ENCODE measurements around the gene TUFT1. TPM values are rescaled to one million over a fixed set of nuclear protein-coding genes. Genes with fewer than 3 reads are reported as not detected.

TUFT1 gene
- total and polyA plus RNA-seq, 9 of the 15 experiments (the other 6 are each of a cell fraction or from before 2014, with no cell fraction given), result 0.54 to 2.0 (median 1.7) TPM

DNA sequence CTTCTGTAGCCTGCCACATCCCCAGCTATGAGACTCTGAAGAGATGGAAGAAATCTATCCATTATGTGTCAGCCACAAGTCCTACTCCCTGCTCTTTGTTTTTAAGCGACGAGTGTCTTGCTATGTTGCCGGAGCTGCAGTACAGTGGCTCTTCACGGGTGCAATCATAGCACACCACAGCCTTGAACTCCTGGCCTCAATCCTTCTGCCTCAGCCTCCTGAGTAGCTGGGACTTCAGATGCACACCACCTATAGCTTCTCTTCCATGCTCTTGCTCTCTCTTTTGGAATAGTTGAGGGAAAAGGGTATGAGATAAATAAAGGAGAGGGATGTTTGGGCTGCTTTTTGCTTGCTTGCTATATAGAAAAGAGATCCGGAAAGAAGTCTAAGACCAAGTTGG lies 1.6 kb downstream of the TUFT1 start:
- ChIA-PET CTCF (ENCODE audit: low intra/inter-chr PET ratio) (no interaction called here), POLR2A (interaction anchor here (0.7 to 3.4 kb wide), 9 partner anchors 8 to 233 kb away, joined by 3 to 39 read pairs (median 4); no protein-coding TSS in a partner anchor)
- no TSS peak for BruUV-seq (replicated peaks)
- no peak overlapping the region for H3K9ac ChIP-seq (ENCODE audit: insufficient read depth in 1 of 2, low read depth in 2 of 2, low read length in 2 of 2)
- no peaks in the 10 kb centered on the region for H3K79me2 ChIP-seq (ENCODE audit: control insufficient read depth, insufficient read depth, low read length)
- no peaks in the 10 kb centered on the region for H3K9me3 ChIP-seq (replicated peaks; ENCODE audit: control insufficient read depth, insufficient read depth, low read depth, low read length)
- 25% methylated on average over 5 of the region's 5 CpGs for WGBS (ENCODE audit: insufficient coverage, low coverage, missing lambda C conversion rate)
- H3K4me1 ChIP-seq (replicated peaks in 1 of 2; ENCODE audit: control insufficient read depth in 2 of 2, insufficient read depth in 2 of 2, low read length in 2 of 2), result peaks cover 5 to 14% of the 10 kb centered on the region in 2 experiments; a peak in 4 of 5 replicates
- no peak overlapping the region for H3K4me2 ChIP-seq (ENCODE audit: insufficient read depth, low read length)
- no peaks in the 10 kb centered on the region for H3K36me3 ChIP-seq (ENCODE audit: control insufficient read depth, insufficient read depth, low read length)
- no peaks in the 10 kb centered on the region; the same call in 1 of the 2 replicates for H4K20me1 ChIP-seq (replicated peaks; ENCODE audit: control insufficient read depth, insufficient read depth, low read length)
- DNase-seq (ENCODE audit: extremely low read depth in 1 of 4, low spot score in 3 of 4) (no peak), FAIRE-seq (no peak), ATAC-seq (no peak)
- H3K9me1 ChIP-seq (ENCODE audit: control insufficient read depth, insufficient read depth, low read length), result no peaks in the 10 kb centered on the region
- in situ Hi-C loops (cut with MboI) (no loop called here), intact Hi-C loops (cut with micrococcal nuclease) (loop anchor here (5.0 kb wide), 1 partner anchor 36 kb away; no protein-coding TSS in a partner anchor)
- H3K4me3 ChIP-seq, result no peak overlapping the region
- peaks cover 2 to 5% of the 10 kb centered on the region in 2 experiments; a peak in 2 of 5 replicates for H3K27me3 ChIP-seq (ENCODE audit: control insufficient read depth in 2 of 2, insufficient read depth in 2 of 2, low read length in 2 of 2)
- H2AFZ ChIP-seq (ENCODE audit: low read depth, low read length), result no peak overlapping the region
- no peak overlapping the region for H3K27ac ChIP-seq (ENCODE audit: extremely low read depth, low read depth, low read length)
- TF ChIP-seq CBFA2T2 (conservative IDR thresholded peaks at IDR 0.05) (no peak), PHF20 (IDR thresholded peaks at IDR 0.05; ENCODE audit: partially characterized antibody) (no peak), ZNF165 (CRISPR knock-in tag; IDR thresholded peaks at IDR 0.05; ENCODE audit: borderline replicate concordance) (no peak), ETV5 (CRISPR knock-in tag; IDR thresholded peaks at IDR 0.05; ENCODE audit: low read depth) (no peak), RAD51 (IDR thresholded peaks at IDR 0.05; ENCODE audit: borderline replicate concordance, low read depth) (no peak), NFXL1 (CRISPR knock-in tag; IDR thresholded peaks at IDR 0.05) (no peak), PTBP1 (IDR thresholded peaks at IDR 0.05; ENCODE audit: low read depth, low read length) (no peak), HNRNPK (IDR thresholded peaks at IDR 0.05; ENCODE audit: low read depth, low read length, poor library complexity, severe bottlenecking) (no peak), KLF10 (CRISPR knock-in tag; IDR thresholded peaks at IDR 0.05) (no peak)
- TF ChIP-seq, protein P1, sequence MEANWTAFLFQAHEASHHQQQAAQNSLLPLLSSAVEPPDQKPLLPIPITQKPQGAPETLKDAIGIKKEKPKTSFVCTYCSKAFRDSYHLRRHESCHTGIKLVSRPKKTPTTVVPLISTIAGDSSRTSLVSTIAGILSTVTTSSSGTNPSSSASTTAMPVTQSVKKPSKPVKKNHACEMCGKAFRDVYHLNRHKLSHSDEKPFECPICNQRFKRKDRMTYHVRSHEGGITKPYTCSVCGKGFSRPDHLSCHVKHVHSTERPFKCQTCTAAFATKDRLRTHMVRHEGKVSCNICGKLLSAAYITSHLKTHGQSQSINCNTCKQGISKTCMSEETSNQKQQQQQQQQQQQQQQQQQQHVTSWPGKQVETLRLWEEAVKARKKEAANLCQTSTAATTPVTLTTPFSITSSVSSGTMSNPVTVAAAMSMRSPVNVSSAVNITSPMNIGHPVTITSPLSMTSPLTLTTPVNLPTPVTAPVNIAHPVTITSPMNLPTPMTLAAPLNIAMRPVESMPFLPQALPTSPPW (CRISPR knock-in tag; IDR thresholded peaks at IDR 0.05), result no peak
- TF ChIP-seq, protein P2, sequence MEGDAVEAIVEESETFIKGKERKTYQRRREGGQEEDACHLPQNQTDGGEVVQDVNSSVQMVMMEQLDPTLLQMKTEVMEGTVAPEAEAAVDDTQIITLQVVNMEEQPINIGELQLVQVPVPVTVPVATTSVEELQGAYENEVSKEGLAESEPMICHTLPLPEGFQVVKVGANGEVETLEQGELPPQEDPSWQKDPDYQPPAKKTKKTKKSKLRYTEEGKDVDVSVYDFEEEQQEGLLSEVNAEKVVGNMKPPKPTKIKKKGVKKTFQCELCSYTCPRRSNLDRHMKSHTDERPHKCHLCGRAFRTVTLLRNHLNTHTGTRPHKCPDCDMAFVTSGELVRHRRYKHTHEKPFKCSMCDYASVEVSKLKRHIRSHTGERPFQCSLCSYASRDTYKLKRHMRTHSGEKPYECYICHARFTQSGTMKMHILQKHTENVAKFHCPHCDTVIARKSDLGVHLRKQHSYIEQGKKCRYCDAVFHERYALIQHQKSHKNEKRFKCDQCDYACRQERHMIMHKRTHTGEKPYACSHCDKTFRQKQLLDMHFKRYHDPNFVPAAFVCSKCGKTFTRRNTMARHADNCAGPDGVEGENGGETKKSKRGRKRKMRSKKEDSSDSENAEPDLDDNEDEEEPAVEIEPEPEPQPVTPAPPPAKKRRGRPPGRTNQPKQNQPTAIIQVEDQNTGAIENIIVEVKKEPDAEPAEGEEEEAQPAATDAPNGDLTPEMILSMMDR (IDR thresholded peaks at IDR 0.05 in 2 of 3, conservative IDR thresholded peaks at IDR 0.05 in 1 of 3; ENCODE audit: insufficient read depth in 2 of 3, low read depth in 1 of 3, low read length in 3 of 3), result no peak
- TF ChIP-seq, protein P3, sequence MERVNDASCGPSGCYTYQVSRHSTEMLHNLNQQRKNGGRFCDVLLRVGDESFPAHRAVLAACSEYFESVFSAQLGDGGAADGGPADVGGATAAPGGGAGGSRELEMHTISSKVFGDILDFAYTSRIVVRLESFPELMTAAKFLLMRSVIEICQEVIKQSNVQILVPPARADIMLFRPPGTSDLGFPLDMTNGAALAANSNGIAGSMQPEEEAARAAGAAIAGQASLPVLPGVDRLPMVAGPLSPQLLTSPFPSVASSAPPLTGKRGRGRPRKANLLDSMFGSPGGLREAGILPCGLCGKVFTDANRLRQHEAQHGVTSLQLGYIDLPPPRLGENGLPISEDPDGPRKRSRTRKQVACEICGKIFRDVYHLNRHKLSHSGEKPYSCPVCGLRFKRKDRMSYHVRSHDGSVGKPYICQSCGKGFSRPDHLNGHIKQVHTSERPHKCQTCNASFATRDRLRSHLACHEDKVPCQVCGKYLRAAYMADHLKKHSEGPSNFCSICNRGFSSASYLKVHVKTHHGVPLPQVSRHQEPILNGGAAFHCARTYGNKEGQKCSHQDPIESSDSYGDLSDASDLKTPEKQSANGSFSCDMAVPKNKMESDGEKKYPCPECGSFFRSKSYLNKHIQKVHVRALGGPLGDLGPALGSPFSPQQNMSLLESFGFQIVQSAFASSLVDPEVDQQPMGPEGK (CRISPR knock-in tag; IDR thresholded peaks at IDR 0.05; ENCODE audit: borderline replicate concordance), result no peak
- TF ChIP-seq, protein P4, sequence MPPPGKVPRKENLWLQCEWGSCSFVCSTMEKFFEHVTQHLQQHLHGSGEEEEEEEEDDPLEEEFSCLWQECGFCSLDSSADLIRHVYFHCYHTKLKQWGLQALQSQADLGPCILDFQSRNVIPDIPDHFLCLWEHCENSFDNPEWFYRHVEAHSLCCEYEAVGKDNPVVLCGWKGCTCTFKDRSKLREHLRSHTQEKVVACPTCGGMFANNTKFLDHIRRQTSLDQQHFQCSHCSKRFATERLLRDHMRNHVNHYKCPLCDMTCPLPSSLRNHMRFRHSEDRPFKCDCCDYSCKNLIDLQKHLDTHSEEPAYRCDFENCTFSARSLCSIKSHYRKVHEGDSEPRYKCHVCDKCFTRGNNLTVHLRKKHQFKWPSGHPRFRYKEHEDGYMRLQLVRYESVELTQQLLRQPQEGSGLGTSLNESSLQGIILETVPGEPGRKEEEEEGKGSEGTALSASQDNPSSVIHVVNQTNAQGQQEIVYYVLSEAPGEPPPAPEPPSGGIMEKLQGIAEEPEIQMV (tag; conservative IDR thresholded peaks at IDR 0.05; ENCODE audit: low read depth), result no peak

Data from K562 (cell line).